Measurements from ENCODE around the gene OARD1.

GRCh38 chr6:41042226-41043055 is 29.7 kb downstream of the OARD1 start, which contains the start of gene TSPO2:
- TF ChIP-seq ZFP30 (CRISPR knock-in tag; IDR thresholded peaks at IDR 0.05) = no peak
- no peak for TF ChIP-seq PATZ1 (CRISPR knock-in tag; IDR thresholded peaks at IDR 0.05; ENCODE audit: borderline replicate concordance)
- no peak for TF ChIP-seq PPARA (CRISPR knock-in tag; IDR thresholded peaks at IDR 0.05; ENCODE audit: borderline replicate concordance)
- no peak for TF ChIP-seq CSDC2 (CRISPR knock-in tag; IDR thresholded peaks at IDR 0.05)
- no peak for TF ChIP-seq GLIS3 (CRISPR knock-in tag; IDR thresholded peaks at IDR 0.05)

All from SK-N-SH treated with all-trans-retinoic acid at 6 μM for 48 hours (cell line).